Glomerular endothelial cell (primary cell): ENCODE measurements around the gene OR11L1. TPM values are rescaled to one million over a fixed set of nuclear protein-coding genes. Genes with fewer than 3 reads are reported as not detected.

ENCODE experiments used
- DNase-seq: peaks from one replicate; pipeline ENCODE4 v3.0.0-alpha.2; 2011; ENCODE audit warnings: low read depth, low spot score; ENCODE audit errors: extremely low read depth
- total RNA-seq: library from RNA; depleted of rRNA; stranded (reverse); fragments of >200 nt; gene quantifications from 2 replicates; pipeline ENCODE4 v1.2.3, GENCODE V29; 2015

OR11L1 gene
- total RNA-seq, 1 donor from 2014 or later = not detected

GRCh38 chr1:247822060-247822459 lies 19.6 kb downstream of the OR11L1 start:
- no peak for DNase-seq

GRCh38 chr1:247812637-247813036 lies 29.1 kb downstream of the OR11L1 start:
- DNase-seq = no peak

GRCh38 chr1:247797518-247797917 lies 44.2 kb downstream of the OR11L1 start:
- no peak for DNase-seq

Other genes starting within 250 kb of the OR11L1 start
- gene OR2G3, start 236.3 kb downstream of the OR11L1 start, total RNA-seq = not detected in 2 replicates
- gene OR13G1, start 162.2 kb downstream of the OR11L1 start, total RNA-seq = not detected in 2 replicates
- not detected in 2 replicates for gene OR6F1, start 125.2 kb downstream of the OR11L1 start, total RNA-seq
- not detected in 2 replicates for gene OR14K1, start 103.3 kb downstream of the OR11L1 start, total RNA-seq
- gene OR14A2, start 93.8 kb downstream of the OR11L1 start, total RNA-seq = not detected in 2 replicates
- not detected in 2 replicates for gene OR1C1, start 81.3 kb downstream of the OR11L1 start, total RNA-seq
- not detected in 2 replicates for gene OR14A16, start 17.8 kb downstream of the OR11L1 start, total RNA-seq
- gene TRIM58, start 15.3 kb upstream of the OR11L1 start, total RNA-seq = 2.4 and 3.0 TPM in 2 replicates
- 0.58 TPM in 1 of 2 replicates, not detected in the other for gene OR2W3, start 53.7 kb upstream of the OR11L1 start, total RNA-seq
- not detected in 2 replicates for gene OR2T8, start 78.4 kb upstream of the OR11L1 start, total RNA-seq
- gene OR2AJ1, start 83.0 kb upstream of the OR11L1 start, total RNA-seq = not detected in 2 replicates
- gene OR2L8, start 107.0 kb upstream of the OR11L1 start, total RNA-seq = not detected in 2 replicates
- gene OR2AK2, start 123.3 kb upstream of the OR11L1 start, total RNA-seq = not detected in 2 replicates
- not detected in 2 replicates for gene OR2L5, start 171.8 kb upstream of the OR11L1 start, total RNA-seq
- not detected in 2 replicates for gene OR2L2, start 188.2 kb upstream of the OR11L1 start, total RNA-seq
- not detected in 2 replicates for gene OR2L3, start 204.9 kb upstream of the OR11L1 start, total RNA-seq